ENCODE measurements around the gene MAPKBP1. TPM values are rescaled to one million over a fixed set of nuclear protein-coding genes. Genes with fewer than 3 reads are reported as not detected.

MAPKBP1 gene
- total RNA-seq, 1 donor = 36.7 TPM

DNA sequence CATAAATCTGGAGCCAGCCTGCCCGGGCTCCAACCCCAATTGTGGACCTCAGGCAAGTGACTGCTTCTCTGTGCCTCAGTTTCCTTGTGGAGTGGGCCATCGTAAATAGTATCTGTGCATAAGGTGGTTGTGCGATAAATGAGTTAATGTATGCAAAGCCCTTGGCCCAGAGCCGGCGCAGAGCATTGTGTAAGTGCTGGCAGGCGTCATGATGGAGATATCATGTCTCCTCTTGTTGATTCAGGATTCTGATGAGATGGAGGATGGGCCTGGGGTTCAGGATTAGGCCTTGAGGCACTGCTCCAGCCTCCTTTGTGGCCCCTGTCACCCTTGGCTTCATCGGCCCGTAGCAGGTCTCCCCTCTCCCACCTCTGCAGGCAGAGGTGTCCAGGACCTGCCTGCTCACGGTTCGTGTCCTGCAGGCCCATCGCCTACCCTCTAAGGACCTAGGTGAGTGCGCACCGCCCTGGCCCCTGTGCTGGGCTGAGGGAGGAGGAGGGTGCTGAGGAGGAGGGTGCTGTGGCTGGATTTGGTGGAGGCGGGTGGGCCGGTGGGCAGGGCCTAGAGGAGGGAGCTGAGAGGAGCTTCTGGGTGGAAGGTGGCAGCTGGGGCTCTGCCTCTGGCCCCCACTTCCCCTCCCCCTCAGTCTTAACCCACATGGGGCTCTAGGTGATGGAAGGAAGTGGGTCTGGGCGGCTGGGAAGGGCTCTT lies 65.7 kb downstream of the MAPKBP1 start:
- TF ChIP-seq, protein P1, sequence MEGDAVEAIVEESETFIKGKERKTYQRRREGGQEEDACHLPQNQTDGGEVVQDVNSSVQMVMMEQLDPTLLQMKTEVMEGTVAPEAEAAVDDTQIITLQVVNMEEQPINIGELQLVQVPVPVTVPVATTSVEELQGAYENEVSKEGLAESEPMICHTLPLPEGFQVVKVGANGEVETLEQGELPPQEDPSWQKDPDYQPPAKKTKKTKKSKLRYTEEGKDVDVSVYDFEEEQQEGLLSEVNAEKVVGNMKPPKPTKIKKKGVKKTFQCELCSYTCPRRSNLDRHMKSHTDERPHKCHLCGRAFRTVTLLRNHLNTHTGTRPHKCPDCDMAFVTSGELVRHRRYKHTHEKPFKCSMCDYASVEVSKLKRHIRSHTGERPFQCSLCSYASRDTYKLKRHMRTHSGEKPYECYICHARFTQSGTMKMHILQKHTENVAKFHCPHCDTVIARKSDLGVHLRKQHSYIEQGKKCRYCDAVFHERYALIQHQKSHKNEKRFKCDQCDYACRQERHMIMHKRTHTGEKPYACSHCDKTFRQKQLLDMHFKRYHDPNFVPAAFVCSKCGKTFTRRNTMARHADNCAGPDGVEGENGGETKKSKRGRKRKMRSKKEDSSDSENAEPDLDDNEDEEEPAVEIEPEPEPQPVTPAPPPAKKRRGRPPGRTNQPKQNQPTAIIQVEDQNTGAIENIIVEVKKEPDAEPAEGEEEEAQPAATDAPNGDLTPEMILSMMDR (IDR thresholded peaks at IDR 0.05; ENCODE audit: insufficient read depth, low read depth, low read length) = no peak
- no peak for DNase-seq (ENCODE audit: low read depth)
- H3K4me3 ChIP-seq (ENCODE audit: low read depth, low read length) = no peak overlapping the region

DNA sequence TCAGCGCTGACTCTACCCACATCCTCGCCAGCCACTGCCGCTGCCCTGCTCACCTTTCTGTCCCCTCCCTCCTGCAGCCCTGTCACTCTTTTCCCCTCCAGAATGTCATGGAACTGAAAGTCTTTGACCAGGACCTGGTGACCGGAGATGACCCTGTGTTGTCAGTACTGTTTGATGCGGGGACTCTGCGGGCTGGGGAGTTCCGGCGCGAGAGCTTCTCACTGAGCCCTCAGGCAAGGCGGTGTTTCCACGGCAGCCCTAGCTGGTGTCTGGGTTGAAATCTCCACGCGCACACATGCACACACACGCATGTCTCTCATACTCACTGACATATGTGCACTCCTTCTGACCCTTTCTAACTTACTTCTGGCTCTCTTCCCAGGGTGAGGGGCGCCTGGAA lies 66.4 kb downstream of the MAPKBP1 start:
- no peak for DNase-seq (ENCODE audit: low read depth)
- TF ChIP-seq, protein P1 (IDR thresholded peaks at IDR 0.05; ENCODE audit: insufficient read depth, low read depth, low read length) = no peak
- H3K4me3 ChIP-seq (ENCODE audit: low read depth, low read length) = no peak overlapping the region

DNA sequence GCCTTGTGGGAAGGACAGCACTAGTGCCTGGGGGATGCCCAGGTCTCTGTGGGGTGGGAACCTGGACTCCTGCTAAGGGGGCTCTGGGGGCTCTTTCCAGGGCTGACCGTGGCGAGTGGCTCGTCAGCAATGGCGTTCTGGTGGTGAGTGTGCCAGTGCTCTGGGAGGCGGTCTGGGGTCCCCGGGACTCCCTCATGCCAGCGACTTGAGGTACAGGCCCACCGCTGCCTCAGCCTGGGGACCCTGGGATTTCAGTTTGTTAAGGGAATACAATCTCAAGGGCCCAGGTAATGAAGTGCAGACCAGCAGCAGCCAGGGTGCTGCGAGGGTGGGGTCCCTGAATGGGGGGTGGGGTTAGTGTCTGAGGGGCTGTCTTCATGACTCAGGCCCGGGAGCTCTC lies 66.8 kb downstream of the MAPKBP1 start:
- H3K4me3 ChIP-seq (ENCODE audit: low read depth, low read length) = no peak overlapping the region
- TF ChIP-seq, protein P1 (IDR thresholded peaks at IDR 0.05; ENCODE audit: insufficient read depth, low read depth, low read length) = no peak
- DNase-seq (ENCODE audit: low read depth) = no peak

DNA sequence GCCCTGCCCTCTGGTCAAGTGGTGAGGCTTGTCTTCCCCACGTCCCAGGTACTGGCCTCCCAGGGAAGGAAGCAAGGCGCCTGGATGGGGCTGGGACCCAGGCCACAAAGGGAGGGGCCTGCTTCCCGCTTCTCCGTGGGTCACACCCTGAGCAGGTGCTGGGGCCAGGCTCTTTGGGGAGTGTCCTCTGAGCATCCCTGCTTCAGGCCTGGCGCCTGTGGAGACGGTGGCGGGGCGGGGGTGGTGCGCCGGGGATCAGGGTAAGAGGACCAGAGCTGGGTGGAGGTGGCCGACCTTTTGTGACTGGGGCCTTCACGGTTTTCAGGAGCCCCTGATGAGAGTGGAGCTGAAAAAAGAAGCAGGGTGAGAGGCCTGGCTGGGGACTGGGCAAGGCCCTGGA lies 67.9 kb downstream of the MAPKBP1 start:
- no peak for DNase-seq (ENCODE audit: low read depth)
- TF ChIP-seq, protein P1 (IDR thresholded peaks at IDR 0.05; ENCODE audit: insufficient read depth, low read depth, low read length) = no peak
- no peak overlapping the region for H3K4me3 ChIP-seq (ENCODE audit: low read depth, low read length)

DNA sequence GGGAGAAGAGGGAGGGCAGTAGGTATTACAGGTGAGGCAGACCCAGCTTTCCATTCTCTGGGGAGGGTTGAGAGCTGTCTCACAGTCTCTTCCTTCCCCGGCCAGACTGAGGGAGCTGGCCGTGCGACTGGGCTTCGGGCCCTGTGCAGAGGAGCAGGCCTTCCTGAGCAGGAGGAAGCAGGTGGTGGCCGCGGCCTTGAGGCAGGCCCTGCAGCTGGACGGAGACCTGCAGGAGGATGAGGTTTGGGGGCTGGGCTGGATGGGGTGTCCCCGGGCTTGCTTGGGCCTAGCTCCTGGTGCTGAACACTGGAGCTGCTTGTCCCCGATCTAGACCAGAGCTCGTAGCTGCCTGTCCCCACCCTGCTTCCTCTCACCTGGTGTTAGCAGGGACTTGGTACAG lies 69.3 kb downstream of the MAPKBP1 start:
- TF ChIP-seq, protein P1 (IDR thresholded peaks at IDR 0.05; ENCODE audit: insufficient read depth, low read depth, low read length) = no peak
- no peak overlapping the region for H3K4me3 ChIP-seq (ENCODE audit: low read depth, low read length)
- DNase-seq (ENCODE audit: low read depth) = no peak

DNA sequence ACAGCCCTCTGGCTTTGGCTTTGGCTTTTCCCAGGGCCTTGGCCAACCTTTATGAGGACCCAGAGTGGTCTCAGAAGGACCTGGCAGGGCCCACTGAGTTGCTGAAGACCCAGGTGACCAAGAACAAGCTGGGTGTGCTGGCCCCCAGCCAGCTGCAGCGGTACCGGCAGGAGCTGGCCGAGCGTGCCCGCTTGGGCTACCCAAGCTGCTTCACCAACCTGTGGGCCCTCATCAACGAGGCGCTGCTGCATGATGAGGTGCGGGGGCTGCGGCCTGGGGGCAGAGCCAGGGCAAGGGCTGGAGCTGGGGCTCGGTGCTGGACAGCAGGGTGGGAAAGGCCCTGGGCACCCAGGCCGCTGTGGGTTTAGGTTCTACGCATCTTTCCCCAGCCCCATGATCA lies 70.5 kb downstream of the MAPKBP1 start:
- no peak overlapping the region for H3K4me3 ChIP-seq (ENCODE audit: low read depth, low read length)
- TF ChIP-seq, protein P1 (IDR thresholded peaks at IDR 0.05; ENCODE audit: insufficient read depth, low read depth, low read length) = no peak
- DNase-seq (ENCODE audit: low read depth) = no peak

DNA sequence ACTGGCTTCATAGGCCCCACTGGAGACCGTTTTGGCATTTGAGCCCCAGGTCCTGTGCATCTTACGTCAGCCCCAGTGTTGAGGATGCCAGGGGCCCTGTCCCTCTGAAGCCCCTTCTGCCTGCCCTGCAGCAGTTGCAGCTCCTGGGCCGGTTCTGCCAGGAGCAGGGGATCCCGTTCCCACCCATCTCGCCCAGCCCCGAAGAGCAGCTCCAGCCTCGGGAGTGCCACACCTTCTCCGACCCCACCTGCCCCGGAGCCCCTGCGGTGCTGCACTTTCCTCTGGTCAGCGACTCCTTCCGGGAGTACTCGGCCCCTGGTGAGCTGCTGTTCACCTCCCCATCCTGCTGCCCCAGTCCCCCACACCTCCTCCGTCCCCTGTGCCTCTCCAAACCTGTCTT lies 72.9 kb downstream of the MAPKBP1 start:
- DNase-seq (ENCODE audit: low read depth) = no peak
- TF ChIP-seq, protein P1 (IDR thresholded peaks at IDR 0.05; ENCODE audit: insufficient read depth, low read depth, low read length) = no peak
- no peak overlapping the region for H3K4me3 ChIP-seq (ENCODE audit: low read depth, low read length)
